HG02970 (cell line): ENCODE data around the gene MPHOSPH8.

Experiments
- ATAC-seq: cut with Tn5 transposase; IDR thresholded peaks from one replicate; pipeline ENCODE4 v1.9.1; 2021; ENCODE audit warnings: mild to moderate bottlenecking, moderate library complexity, moderate number of reproducible peaks; ENCODE audit not compliant: unreplicated experiment, low FRiP score

The MPHOSPH8 gene, protein sequence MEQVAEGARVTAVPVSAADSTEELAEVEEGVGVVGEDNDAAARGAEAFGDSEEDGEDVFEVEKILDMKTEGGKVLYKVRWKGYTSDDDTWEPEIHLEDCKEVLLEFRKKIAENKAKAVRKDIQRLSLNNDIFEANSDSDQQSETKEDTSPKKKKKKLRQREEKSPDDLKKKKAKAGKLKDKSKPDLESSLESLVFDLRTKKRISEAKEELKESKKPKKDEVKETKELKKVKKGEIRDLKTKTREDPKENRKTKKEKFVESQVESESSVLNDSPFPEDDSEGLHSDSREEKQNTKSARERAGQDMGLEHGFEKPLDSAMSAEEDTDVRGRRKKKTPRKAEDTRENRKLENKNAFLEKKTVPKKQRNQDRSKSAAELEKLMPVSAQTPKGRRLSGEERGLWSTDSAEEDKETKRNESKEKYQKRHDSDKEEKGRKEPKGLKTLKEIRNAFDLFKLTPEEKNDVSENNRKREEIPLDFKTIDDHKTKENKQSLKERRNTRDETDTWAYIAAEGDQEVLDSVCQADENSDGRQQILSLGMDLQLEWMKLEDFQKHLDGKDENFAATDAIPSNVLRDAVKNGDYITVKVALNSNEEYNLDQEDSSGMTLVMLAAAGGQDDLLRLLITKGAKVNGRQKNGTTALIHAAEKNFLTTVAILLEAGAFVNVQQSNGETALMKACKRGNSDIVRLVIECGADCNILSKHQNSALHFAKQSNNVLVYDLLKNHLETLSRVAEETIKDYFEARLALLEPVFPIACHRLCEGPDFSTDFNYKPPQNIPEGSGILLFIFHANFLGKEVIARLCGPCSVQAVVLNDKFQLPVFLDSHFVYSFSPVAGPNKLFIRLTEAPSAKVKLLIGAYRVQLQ

DNA sequence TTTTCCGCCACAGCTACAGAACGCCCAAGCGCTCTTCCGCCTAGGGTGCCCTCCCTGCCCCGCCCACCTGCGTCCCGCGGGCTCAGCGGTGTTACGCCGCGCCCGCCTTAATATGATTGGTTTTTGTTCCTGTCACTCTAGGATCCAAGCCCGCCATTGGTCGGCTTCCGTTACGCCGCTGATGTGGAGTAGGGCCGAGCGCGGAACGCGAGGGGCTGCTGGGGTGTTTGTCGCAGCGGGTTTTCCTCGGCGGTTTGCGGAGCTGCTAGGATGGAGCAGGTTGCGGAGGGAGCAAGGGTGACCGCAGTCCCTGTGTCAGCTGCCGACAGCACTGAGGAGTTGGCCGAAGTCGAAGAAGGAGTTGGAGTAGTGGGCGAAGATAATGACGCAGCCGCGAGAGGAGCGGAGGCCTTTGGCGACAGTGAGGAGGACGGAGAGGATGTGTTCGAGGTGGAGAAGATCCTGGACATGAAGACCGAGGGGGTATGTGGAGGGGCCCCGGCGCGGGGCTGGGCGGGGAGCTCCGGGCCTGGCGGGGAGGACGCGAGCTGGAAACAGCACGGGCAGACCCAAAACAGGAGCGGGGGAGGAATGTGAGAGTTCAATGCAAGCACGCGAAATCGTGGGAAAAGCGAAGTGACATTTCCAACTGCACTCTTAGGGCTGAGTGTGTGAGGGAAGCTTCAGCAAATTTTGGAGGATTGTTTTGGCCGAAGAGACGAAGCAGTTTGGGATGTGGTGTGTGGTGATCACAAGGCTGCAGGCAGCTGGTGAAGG lies at the start of gene MPHOSPH8:
Gene MPHOSPH8, plus strand, starts transcription at position 181 of the 777 bp plus-strand sequence. Its CDS starts 90 bp downstream, at position 271.
- ATAC-seq = peak; percentile 99

DNA sequence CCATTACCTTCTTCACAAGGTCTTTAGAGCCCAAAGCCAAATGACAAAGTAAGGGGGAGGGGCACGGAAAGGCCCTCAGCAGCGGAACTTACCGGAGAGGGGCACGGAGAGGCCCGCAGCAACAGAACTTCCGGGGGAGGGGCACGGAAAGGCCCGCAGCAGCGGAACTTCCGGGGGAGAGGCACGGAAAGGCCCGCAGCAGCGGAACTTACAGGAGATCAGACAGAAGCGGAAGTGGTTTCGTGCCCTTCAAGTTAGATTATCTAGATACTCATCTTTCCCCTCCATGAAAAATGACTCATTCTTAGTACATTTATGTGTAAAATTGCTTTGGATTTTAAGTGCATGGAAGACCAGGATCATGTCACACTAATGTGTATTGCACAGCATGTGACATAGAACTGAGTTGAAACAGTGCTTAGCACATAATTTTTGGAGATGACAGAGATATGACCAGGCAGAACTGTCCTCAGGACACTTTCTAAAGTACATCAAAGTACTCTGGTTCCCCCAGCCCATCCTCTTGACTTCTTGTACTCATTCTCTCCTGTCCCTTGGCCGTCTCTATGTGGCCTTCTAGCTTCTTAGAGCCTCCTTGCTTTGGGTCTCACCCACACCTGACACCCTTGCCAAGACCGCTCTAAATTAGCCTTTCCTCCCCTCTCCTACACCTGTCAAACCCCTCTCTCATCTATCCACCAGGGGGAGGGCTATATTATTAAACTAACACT lies 46.4 kb upstream of the MPHOSPH8 start:
- peak; percentile 77 for ATAC-seq

DNA sequence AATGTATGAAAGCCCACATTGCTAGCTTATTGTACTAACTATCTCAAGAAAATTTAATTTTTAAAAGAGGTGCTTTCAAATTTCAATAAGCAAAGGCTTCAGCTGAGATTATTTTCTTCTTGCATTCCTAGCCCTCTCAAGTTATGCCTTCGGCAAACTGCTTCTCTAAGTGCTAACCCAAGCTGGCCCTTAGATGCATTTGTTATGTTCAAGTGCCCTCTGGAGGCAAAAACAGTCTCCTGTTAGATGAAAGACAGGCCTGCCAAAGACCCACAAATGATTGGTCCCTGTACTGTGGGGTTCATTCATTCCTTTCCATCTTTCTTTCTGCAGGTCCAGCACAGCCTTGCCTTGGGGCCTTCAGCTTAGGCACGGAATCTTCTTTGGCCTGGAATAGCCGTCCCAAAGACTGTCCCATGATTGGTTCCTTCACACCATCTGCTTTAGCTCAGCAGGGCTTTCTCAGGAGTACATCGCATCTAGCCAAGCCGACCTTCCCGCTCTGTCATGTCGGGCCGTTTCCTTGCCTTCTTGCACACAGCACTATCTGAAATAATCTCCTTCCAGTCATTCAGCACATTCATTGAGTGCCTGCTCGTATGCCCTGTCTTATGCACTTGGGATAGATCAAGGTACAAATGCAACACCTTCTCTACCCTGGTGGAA lies 45.7 kb upstream of the MPHOSPH8 start:
- peak; percentile 48 for ATAC-seq

DNA sequence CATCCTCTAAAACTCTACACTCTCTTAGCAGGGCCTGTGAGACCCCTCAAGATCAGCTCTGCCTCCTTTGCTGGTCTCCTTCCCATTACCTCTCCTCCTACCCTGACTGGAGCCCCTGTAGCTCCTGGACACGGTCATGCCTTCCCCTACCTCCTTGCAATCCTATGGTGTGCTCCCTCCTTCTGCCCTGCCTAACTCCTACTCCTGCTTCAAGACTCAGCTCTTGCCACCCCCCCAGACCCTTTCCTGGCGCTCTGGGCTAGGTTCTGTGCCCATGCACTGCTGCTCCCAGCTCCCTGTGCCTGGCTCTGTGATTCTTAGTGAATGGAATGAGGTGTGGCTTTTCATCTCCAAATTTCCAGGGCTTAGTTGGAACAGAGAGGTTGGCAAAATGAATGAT lies 44.1 kb upstream of the MPHOSPH8 start:
- no peak for ATAC-seq

DNA sequence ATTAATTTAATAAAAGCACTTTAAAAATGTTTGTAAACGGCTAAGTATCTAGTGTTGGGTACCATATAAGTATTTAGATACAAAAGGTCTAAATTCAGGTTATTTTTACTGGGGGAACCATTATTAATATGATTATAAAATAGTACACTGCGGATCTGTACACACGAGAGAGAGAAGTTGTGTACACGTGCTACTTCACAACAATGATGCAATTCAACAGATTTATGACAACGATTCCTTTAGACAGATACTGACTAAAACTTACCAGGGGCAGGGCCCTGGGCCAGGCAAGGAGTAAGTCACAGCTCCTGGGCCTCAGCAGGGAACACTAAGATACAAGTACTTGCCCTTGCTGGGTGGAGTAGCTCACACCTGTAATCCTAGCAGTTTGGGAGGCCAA lies 43.0 kb upstream of the MPHOSPH8 start:
- ATAC-seq = no peak

DNA sequence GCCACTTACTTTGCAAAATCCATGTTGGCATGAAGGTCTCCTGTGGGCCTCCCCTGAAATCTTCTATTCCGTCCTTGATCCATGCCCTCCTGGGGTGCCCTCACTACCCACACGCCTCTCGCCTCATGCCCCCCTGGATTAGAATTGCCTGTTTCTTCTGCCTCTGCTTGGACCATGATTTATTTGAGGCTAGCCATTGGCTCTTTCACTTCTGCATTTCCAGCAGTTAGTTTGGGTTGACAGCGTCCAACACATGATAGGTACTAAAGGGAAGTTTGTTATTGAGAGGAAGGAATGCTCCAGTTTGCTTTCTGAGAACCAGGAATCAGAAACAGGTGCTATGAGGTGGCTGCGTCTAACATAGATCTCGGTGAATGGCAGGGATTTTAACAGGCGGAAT lies 41.6 kb upstream of the MPHOSPH8 start:
- no peak for ATAC-seq

DNA sequence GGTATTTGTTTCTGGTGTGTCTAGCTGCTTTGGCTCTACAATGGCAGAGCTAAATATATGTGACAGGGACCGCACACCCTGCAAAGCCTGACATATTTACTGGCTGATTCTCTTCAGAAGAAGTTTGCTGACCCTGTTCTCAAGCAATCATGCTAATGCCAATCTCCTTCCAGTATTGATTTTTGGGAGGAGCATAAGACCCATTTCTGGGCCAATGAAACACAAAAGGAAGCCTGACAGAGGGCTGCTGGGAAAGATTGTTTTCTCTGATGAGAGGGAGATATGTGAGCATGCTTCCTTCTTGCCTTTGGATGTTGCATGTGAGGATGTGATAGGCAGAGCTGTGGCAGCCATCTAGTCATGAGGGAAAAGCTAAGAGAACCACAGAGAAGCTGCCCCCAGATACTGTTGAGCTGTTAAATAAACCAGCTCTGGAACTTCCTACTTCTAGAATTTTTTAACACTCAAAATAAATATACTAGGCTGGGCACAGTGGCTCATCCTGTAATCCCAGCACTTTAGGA lies 40.7 kb upstream of the MPHOSPH8 start:
- ATAC-seq = no peak

DNA sequence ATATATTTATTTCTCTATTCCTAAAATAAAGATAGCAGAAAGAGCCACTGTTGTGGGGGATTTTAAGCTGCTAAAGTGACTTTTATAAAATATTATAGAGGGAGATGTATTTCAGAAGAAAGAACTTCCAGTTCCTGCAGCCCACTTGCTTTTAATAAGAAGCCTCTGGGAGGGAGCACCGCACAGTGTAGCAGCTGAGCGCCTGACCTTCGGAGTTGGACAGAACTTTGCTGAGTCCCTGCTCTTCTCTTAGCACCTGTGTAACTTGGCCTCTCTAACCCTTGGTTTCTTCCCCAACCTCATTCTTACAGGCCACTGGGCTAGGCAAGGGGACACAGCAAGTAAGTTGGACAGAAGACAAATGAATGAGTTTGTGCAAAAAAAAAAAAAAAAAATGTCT lies 37.4 kb upstream of the MPHOSPH8 start:
- ATAC-seq = no peak

DNA sequence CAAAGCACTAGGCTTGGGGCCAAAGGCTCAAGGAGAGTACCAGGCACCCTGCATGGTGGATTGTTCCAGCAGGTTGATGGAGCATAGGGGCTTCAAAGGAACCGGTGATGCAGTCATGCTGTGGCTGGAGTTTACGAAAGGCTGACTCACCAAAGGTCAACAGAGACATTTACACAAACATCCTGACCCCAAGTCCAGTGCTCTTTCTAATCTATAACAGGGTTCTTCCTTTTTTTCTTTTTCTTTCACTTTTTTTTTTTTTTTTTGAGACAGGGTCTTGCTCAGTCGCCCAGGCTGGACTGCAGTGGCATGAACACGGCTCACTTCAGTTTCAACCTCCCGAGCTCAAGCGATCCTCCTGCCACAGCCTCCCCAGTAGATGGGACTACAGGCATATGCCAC lies 36.5 kb upstream of the MPHOSPH8 start:
- ATAC-seq = no peak

DNA sequence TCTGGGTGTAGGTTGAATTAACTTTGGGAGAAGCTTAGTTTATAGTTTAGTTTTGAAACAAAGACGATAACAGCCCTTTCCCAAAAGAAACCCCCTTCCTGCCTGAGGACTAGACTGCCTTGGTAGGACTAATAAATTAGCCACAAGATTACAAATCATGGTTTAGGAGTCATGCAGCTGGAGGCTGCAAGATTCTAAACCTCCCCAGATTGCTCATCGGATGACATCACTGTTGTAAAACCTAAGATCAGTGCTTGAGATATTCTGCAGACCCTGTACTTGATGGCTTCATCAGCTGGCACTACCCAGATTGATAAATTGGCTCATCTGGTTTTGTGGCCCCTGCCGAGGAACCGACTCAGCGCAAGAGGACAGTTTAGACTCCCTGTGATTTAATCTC lies 35.9 kb upstream of the MPHOSPH8 start:
- no peak for ATAC-seq

DNA sequence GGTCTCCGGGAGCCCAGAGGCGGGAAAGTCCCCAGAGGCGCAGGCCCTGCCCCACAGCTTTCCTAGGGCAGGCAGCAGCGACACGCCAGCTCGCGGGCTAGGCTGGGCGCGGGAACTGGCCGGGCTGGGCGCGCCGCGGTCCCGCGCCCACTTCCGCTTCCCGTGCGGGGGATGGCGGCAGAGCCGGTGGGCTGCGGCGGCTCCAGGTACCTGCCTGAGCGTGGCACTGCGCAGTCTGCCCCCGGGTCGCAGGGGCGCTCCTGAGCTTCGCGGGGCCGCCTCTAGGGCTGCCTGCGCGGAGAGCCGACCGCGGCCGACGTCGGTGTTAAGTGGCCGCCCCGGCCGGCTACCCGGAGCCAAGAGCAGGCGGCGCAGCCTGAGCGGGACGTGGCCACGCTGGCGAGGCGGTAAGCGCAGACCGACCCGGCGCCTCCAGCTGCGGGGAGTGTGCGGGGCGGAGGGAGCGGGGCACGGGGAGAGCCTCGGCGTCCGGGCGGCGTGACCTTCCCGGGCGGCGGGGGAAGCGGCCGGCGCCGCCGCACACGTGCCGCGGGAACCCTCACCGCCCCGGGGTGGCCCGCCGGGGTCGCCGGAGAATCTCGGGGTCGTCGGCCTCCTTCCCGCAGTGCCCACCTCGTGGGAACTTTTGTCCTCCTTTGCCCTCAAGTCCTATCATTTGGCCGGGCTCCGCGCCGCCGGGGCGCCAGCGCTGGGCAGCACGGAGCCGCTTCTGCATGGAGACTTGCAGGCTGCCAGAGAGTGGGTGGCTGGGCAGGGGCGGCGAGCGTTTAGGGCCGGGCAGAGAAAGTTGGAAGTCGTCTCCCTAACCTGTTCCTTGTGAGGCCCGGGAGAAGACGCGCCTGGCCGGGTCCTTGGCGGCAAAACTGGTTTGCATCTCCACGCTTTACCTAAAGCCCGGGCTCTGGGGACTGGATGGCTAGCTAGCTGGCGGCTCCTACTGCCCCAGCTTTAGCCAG lies 31.4 kb upstream of the MPHOSPH8 start:
- peak; percentile 79 for ATAC-seq

DNA sequence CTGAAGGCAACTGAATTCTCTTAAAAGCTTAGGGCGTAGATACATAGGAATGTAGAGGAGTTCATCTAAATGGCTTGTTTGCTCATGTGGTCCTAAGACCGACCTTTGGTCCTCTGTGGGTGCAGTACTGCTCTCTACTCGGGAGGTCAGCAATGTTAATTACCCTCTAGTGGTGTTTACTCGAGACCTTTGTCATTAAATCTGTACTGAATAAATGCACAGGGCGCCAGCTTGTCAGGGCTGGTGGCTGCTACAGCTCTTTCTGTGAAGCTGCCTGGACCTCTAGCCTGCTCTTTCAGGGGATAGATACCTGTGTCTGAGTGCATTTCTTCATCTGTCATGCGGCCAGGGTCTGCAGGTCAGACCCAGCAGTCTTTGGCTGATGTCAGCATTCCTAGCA lies 29.2 kb upstream of the MPHOSPH8 start:
- no peak for ATAC-seq

DNA sequence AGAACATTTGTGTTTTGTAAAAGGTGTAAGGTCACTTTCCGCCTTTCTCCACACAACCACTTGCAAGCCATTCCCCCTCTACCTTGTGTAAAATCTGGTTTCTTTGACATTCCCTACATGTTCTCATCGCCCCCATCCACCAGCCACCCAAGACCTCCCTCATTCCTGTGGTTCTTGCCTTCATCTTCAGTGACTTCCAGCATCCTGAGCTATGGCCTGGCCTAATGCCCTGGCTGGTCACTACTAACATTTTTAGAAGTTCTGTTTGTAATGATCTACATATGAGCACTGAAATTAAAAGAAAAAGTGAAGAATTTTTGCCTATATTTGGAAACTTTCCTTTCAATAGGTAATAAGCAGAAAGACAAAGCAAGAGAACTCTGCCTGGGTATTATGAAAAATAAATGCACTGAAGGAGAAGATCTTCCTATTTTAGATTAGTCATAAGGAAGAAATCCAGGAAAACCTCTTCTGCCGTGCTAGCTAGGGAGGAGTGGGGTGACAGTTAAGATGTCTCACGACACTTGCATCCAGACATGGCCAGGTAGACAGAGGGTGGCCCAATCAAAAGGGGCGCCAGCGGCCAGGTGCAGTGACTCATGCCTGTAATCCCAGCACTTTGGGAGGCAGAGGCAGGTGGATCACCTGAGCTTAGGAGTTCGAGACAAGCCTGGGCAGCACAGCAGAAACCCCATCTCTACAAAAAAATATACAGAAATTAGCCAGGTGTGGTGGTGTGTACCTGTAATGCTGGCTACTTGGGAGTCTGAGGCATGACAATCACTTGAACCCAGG lies 28.1 kb upstream of the MPHOSPH8 start:
- no peak for ATAC-seq

DNA sequence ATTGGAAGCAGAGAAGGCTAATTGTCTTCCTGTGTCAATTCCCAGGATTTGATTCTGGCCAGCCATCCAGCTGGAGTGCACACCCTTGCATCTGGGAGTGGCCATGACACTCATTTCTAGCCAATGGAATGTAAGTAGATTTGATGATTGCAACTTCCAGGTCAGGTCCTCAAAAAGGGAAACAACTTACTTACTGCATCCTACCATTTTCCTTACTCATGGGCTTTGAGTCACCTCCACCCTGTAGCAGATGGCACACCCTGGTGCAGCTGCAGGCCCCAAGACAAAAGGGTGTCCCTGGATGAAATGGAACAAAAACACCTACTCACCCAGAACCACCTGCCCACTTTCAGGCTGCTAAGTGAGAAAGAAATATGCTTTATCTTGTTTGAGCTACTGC lies 27.3 kb upstream of the MPHOSPH8 start:
- no peak for ATAC-seq

DNA sequence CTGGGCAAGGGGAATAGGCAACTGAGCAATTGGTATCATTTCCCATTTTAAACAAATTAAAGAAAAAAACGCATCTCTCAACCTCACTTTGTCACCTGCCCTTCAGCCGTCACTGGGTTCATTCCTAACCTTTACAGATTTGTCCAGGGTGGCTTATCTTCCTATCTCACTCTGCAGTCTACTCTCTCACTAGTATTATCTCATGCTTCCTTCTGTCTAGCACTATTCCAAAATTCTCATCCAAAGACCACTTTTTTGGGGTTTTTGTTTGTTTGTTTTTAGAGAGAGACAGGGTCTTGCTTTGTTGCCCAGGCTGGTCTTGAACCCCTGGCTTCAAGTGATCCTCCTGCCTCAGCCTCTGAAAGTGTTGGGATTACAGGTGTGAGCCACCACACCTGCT lies 26.7 kb upstream of the MPHOSPH8 start:
- ATAC-seq = no peak

DNA sequence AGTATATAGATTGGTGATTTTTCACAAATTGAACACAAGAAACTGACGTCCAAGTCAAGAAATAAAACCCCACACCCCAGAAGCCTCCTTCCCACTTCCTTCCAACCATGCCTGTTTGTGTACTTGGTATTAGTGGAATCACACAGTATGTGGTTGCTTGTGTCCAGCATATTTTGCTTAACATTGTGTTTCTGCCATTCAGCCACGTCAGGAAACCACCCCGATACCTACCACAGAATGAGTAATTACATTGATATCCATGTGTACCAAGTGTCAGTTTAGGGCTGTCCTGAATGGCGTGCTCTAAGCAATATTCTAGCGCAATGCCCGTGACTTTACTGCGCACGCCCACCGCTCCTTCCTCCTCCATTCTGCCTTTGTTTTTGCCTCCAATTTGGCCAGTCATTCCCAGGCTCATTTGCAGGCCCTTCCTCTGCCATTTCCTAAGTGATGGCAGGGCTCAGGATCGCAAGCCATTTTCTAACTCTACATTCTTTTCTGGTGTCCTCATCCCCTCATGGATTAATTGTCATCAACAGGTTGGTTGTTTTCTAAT lies 25.9 kb upstream of the MPHOSPH8 start:
- no peak for ATAC-seq

DNA sequence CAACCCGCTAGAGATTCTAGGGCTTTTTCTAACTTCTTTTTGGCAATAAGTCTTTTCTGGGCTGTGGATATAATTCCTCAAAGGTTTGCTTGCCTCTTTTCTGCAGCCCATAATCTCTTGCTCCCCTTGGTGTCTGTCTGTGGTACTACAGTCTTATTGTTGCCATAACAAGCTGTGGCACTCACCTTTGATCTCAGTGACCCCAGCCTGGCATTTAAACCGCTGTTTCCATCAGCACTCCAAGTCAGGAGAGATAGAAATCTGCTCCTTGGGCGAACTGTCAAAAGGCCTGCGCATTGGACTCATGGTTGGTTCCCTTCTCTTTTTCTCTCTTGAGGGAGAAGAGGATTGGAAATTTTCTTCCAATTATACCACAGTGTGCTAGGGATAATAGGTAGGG lies 14.5 kb upstream of the MPHOSPH8 start:
- ATAC-seq = no peak
